IPS-11a (cell line): ENCODE results near the gene PTGER3.
A peak's percentile ranks its signal among the peaks of the same experiment; 100 is the strongest.

Source experiments
- H3K4me3 ChIP-seq: one replicate; pipeline ENCODE4 v1.5.1; 2013; ENCODE audit warnings: low read depth, low read length, control low read depth

The PTGER3 gene

DNA sequence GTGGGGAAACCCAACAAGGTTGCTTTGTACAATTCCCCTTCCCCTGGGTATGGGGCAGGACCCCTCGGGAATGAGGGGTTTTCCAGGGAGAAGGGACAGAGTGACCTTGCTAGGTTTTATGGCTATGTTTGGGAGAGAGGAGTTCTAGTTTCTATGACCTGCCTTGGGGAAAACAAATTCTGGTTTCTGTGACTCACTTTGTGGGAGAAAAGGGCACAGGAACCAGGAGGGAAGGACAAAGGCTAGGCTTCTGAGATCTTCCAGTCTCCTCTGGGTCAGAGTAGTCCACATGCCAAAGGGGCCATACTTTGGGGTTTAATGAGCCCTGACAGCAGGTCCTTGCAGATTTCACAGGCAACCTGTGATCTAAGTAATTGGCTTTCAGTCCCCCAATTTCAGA lies 5.5 kb upstream of the PTGER3 start:
- no peak overlapping the region for H3K4me3 ChIP-seq

GRCh38 chr1:71049951-71050598 lies 2.5 kb upstream of the PTGER3 start:
- H3K4me3 ChIP-seq: no peak overlapping the region

DNA sequence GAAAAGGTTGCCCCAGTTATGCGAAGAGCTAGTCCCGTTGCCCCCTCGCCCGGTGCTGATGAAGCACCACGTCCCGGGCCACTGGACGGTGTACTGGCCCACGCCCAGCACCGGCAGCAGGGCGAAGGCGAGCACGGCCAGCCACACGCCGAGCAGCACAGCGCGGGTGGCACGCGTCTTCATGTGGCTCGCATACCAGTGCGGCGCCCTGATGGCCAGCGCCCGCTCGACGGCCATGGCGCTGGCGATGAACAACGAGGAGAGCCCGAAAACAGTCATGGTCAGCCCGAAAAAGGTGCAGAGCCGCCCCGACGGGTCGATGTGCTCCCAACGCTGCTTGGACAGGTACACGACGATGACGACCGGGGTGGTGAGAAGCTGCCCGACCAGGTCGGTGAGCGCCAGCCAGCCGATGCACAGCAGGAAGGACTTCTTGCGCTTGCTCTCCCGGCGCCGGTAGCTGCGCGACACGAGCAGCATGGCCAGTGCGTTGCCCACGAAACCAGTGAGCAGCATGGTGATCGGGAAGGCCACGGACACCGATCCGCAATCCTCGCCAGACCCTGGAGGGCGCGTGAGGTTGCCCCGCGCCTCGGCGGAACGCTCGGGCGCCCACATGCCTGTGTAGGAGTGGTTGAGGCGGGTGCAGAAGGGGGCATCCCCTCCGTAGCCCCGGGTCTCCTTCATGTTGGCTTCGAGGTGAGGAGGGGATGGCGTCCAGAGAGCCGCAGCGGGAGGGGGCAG lies 553 bp downstream of the PTGER3 start:
- peak overlapping the region; percentile 39 for H3K4me3 ChIP-seq

GRCh38 chr1:71045463-71046028 lies 2.1 kb downstream of the PTGER3 start:
- H3K4me3 ChIP-seq: no peak overlapping the region

DNA sequence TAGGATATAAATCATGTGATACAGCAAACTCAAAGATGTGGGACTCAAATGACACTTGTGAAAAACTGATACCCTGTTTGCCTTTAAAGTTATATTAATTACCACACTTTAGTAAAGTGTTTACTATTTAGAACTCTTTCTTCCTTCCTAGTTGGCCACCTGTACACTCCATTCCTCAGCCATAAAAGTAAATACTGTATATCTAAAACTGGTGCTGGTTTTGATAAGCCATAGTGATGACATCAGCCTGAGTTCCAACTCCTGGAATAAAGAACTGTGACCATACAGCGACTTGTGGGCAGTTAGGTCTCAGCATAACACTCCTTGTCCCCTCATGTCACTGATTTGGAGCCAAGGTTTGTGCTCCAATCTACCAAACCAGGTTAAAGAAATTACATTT lies 2.8 kb downstream of the PTGER3 start:
- H3K4me3 ChIP-seq: no peak overlapping the region

- H3K4me3 ChIP-seq: no peak overlapping the region
These were observed 4.6 kb downstream of the PTGER3 start for GRCh38 chr1:71043065-71043464.

DNA sequence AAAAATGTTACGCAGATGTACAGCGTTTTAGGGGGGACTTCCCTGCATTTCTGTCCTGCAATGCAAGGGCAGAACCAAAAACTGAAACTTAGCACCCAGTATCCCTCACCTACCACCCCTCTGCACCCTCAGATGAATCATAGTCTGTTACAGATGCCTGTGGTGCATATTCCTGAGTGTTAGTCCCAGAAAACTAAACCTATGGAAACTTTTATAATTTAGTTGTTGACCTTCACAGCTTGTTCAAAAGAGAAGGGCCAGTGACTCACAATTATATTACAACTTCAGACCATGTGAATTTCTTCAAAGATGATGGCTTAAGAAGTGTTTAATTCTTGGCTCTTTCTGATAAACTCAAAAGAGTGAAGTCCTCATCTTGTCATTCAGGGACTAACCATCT lies 5.8 kb downstream of the PTGER3 start:
- H3K4me3 ChIP-seq: no peak overlapping the region

DNA sequence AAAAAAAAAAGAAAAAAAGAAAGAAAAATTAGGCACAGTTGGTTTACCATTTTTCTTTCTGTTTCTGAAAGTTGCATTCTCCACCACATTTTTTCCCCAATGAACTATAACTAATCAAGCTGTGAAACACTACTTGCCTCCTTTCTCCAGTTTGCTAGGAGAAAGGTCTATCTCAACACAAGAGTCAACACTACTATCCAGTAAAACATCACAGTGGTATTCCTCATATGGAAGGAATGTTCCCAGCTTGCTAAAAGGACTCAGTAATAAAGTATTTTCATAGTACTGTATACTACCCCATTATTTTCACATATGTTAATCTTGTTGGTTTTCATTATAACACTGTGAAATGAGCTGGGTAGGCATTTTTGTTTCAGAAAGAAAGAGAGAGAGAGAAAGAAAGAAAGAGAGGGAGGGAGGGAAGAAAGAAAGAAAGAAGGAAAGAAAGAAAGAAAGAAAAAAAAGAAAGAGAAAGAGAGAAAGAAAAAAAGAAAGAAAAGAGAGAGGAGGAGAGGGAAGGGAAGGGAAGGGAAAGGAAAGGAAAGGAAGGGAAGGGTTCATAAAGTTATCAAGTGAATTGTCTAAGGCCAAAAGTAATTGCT lies 7.9 kb downstream of the PTGER3 start:
- H3K4me3 ChIP-seq: no peak overlapping the region

DNA sequence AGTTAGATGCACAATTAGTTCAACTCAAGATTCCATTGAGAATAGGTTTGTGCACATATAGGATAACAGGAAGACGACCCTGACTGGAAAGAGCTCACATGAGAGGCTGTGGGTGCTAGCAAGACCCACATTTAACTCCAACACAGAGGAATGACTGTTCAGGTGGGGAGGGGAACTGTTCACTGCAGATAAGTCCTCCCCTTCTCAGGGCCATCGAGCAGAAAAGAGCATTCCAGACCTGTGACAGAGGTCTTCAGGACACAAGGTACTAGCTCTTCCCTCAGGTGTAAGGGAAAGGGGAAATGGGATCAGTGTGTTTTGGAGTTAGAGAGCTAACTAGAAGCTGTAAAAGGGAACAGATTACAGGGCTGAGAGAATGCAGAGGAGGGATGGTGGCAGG lies 8.7 kb downstream of the PTGER3 start:
- H3K4me3 ChIP-seq: no peak overlapping the region

GRCh38 chr1:71037829-71038620 lies 9.6 kb downstream of the PTGER3 start:
- H3K4me3 ChIP-seq: no peak overlapping the region

DNA sequence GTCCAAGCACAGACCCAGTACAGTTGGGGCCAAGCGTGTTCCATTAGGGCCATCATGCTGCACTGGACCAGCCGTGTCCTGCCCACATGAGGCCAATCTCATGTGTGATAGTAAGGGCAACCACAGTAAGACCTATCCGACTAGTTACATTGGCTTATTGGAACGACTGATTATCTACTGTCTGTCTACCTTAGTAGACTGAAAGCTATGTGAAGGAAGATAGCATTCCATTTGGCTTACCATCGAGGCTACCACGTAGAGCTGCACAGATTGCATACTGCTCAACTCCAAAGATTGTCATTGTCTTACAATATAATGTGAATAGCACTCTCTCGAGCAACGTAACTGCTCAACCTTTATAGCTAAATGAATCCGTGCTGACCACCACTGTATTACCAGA lies 10.6 kb downstream of the PTGER3 start:
- no peak overlapping the region for H3K4me3 ChIP-seq

DNA sequence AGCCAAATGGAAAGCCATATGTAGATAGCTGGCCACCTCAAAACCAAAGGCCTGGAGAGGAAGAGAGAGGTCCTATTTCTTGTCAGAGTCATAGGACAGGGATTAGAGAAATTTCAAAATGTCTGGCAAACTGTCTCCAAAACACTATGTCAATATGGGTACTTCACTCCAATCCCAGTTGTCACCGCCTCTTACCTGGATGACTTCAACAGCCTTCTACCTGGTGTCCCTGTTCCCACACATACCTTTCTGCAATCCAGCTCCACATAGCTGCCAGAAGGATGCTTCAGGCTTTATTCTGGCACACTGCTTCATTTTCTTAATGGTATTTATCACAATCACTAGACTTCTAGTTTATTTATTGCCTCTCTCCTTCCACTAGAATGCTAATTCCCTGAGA lies 14.5 kb downstream of the PTGER3 start:
- H3K4me3 ChIP-seq: no peak overlapping the region

DNA sequence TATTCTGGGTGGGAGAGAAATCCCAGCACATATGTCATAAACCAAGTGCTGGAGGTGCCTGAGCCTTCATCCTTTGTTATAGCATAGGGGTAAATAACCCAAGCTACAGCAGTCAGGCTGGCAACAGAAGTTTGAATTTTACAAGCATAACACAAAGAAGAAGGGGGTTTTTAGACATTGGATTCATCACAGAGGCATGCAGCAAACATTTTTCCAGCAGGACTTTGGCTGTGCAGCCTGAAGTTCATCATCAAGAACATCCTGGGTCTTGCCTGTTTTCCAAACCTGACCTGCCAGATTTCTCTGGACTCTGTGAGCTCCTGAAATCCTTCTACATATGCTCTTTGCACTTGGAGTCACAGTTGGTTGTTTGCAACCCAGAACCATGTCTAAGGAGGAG lies 16.2 kb downstream of the PTGER3 start:
- no peak overlapping the region for H3K4me3 ChIP-seq

DNA sequence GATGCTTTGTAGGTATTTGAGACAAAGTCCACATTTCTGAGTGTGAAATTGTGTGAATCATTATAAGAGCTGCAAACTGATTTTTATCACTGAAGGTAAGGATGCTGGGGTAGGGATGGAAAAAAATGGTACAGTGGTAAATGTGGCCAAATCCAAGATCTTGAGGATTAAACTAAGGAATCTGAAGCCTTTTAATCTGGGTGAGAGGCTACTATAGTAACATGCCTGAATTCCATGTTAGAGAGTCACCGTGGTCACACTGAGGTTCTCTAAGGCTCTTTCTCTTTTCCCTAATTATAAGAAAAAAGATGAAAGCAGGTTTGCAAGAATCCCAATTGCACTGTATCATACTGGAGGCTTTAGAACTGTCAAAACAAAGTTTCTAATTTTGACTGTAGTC lies 17.6 kb downstream of the PTGER3 start:
- no peak overlapping the region for H3K4me3 ChIP-seq

GRCh38 chr1:71028981-71029380 lies 18.6 kb downstream of the PTGER3 start:
- H3K4me3 ChIP-seq: no peak overlapping the region

- H3K4me3 ChIP-seq: no peak overlapping the region
These were observed 19.6 kb downstream of the PTGER3 start for GRCh38 chr1:71027991-71028390.

- H3K4me3 ChIP-seq: no peak overlapping the region
These were observed 21.5 kb downstream of the PTGER3 start for GRCh38 chr1:71026093-71026492.

- no peak overlapping the region for H3K4me3 ChIP-seq
These were observed 24.1 kb downstream of the PTGER3 start for GRCh38 chr1:71023515-71023914.

- no peak overlapping the region for H3K4me3 ChIP-seq
These were observed 28.2 kb downstream of the PTGER3 start for GRCh38 chr1:71019233-71019969.

DNA sequence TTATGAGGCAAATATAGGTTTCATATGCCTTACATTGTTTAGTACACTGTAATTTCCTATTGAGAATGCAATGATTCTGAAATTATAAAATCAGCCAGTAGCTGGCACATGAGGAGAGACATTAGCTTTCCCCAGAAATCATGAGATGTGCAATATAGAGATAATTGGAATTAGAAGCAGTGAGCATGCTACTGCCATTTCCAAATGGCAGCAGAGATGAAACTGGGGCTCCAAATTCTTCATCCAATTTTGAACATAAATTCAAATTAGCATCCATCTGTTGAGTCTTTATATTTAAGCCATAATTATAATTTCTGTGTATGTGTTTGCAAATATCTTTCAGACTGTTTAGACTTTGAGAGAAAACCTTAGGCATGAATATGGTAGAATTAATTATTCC lies 28.8 kb downstream of the PTGER3 start:
- no peak overlapping the region for H3K4me3 ChIP-seq

DNA sequence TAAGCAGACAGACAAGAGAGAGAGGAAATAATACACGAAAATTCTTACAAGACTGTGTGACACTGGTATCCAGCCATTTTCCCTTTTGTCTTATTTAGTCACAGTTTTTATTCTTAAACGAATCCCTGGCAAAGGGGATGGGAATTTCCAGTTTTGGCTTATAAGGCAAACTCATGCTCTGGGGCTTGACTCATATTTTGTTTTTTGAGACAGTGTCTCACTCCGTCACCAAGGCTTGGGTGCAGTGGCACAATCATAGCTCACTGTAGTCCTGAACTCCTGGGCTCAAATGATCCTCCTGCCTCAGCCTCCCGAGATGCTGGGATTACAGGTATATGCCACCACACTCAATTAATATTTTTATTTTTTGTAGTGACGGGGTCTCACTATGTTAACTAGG lies 31.9 kb downstream of the PTGER3 start:
- no peak overlapping the region for H3K4me3 ChIP-seq
